H1 (cell line): ENCODE measurements around the gene AGXT2. TPM values are rescaled to one million over a fixed set of nuclear protein-coding genes. Genes with fewer than 3 reads are reported as not detected.

Source experiments
- ASH2L ChIP-seq: fragments of 200-600, 300-600 bp; sonication (generic); IDR thresholded peaks from one replicate; pipeline ENCODE4 v1.7.1; 2017; ENCODE audit warnings: low read length
- CBX8 ChIP-seq: fragments of 300-800, 300-1000 bp; sonication (generic); IDR thresholded peaks from 2 replicates; pipeline ENCODE4 v1.7.1; 2016; ENCODE audit warnings: low read depth, low read length, borderline replicate concordance
- CREB1 ChIP-seq: IDR thresholded peaks from 2 replicates; pipeline ENCODE4 v1.6.1; 2012; ENCODE audit warnings: inconsistent platforms
- HDAC6 ChIP-seq: IDR thresholded peaks from one replicate; pipeline ENCODE4 v1.7.1; 2012; ENCODE audit warnings: low read depth, mild to moderate bottlenecking, inconsistent platforms, low read length, moderate library complexity
- POLR2A ChIP-seq, 2 experiments: IDR thresholded peaks; 1 replicate in 1 of 2; 2 replicates in 1 of 2; pipeline ENCODE4 v1.6.1; 2011; ENCODE audit warnings: low read depth in 2 of 2, low read length in 2 of 2, mild to moderate bottlenecking in 2 of 2; ENCODE audit errors: control extremely low read depth in 1 of 2
- polyA plus RNA-seq, 7 experiments: library from polyadenylated mRNA; depleted of rRNA in 3 of 7; stranded (reverse) in 5 of 7; unstranded in 2 of 7; fragments of >200 nt in 5 of 7; fragments of 200-250 nt in 2 of 7; gene quantifications; 1 replicate in 5 of 7; 2 replicates in 1 of 7; 4 replicates in 1 of 7; pipeline versions ENCODE4 v1.2.1 to v1.2.3, GENCODE V29; 2011 to 2013; ENCODE audit warnings: missing spikeins in 2 of 7, mixed read lengths in 2 of 7
- total RNA-seq: library from RNA; stranded (reverse); fragmentation: NEBNext Ultra II Directional; extraction: Animal tissue kit (Norgen Biotek cat#: 25700); gene quantifications from 2 replicates; pipeline ENCODE4 v1.2.1, GENCODE V29; 2021

The AGXT2 gene
- total and polyA plus RNA-seq, 2 of the 8 experiments (the other 6 are each of a cell fraction or from before 2014, with no cell fraction given): not detected

DNA sequence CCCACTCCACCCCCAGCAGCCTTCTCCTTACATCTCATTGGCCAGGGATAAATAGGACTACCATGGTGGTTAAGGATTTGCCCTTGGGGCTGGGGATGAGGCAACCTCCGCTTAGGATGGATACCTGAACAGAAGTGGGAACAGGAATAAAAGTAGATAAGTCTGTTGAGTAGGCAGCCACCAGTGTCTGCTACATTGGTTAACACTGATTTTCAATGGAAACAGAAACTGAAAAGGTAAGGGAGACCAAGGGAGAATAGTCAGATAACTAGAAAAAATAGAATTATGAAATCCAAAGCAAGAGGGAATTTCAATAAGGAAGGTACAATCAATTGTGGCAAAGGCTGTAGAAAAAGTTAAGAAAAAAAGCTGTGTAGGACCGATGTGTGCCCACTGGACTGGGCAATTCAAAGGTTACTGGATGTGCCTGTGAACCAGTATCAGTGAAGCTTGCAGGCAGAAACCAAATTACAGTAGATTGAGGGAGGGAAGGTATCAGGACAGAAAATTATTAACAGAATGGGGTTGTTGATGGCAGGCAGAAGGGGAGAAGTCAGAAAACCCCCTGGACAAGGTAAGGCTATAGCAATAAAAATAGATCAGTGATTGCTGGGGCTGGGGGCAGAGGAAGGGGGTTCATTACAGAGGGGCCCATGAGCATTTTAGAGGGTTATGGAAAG is 69.7 kb downstream of the AGXT2 start (continued):
- TF ChIP-seq CBX8 (no peak), CREB1 (no peak), HDAC6 (no peak), POLR2A (IDR thresholded peaks at IDR 0.05; ENCODE audit: control extremely low read depth in 1 of 2, low read depth in 2 of 2, low read length in 2 of 2) (no peak), ASH2L (no peak)
